GM21528 (cell line): ENCODE data around the gene RNASE2.
"Not testable (repeated sequence)": the region's sequence is repeated elsewhere in the genome, so short reads cannot be mapped to it uniquely, and the experiment has no call there.

Experiments used
- ATAC-seq: cut with Tn5 transposase; IDR thresholded peaks from one replicate; pipeline ENCODE4 v1.9.1; 2021; ENCODE audit warnings: mild to moderate bottlenecking, moderate library complexity; ENCODE audit not compliant: unreplicated experiment, low FRiP score

The RNASE2 gene

GRCh38 chr14:20954736-20955537, at the start of gene RNASE2:
Gene RNASE2 (plus strand): TSS chr14:20955487. CDS start chr14:20955772, 285 bp downstream.
- ATAC-seq = not testable (repeated sequence)

- no peak for ATAC-seq
Observed at GRCh38 chr14:20905676-20906075, 49.6 kb upstream of the RNASE2 start.

- no peak for ATAC-seq
Observed at GRCh38 chr14:20907214-20907613, 48.1 kb upstream of the RNASE2 start.

- ATAC-seq = not testable (repeated sequence)
Observed at GRCh38 chr14:20910822-20911221, 44.5 kb upstream of the RNASE2 start.

GRCh38 chr14:20919038-20919756, 36.1 kb upstream of the RNASE2 start:
- ATAC-seq = not testable (repeated sequence)

- not testable (repeated sequence) for ATAC-seq
Observed at GRCh38 chr14:20923766-20924297, 31.5 kb upstream of the RNASE2 start.

- no peak for ATAC-seq
Observed at GRCh38 chr14:20934148-20934762, 21.0 kb upstream of the RNASE2 start.

- no peak for ATAC-seq
Observed at GRCh38 chr14:20935303-20935984, 19.8 kb upstream of the RNASE2 start.

- not testable (repeated sequence) for ATAC-seq
Observed at GRCh38 chr14:20945146-20945545, 10.1 kb upstream of the RNASE2 start.

- not testable (repeated sequence) for ATAC-seq
Observed at GRCh38 chr14:20946707-20947106, 8.6 kb upstream of the RNASE2 start.

GRCh38 chr14:20955538-20955873, 219 bp downstream of the RNASE2 start:
- ATAC-seq = not testable (repeated sequence)

GRCh38 chr14:20956376-20956976, 1.2 kb downstream of the RNASE2 start:
- no peak for ATAC-seq

GRCh38 chr14:20958946-20959345, 3.7 kb downstream of the RNASE2 start:
- ATAC-seq = not testable (repeated sequence)

- ATAC-seq = no peak
Observed at GRCh38 chr14:20969336-20969735, 14.0 kb downstream of the RNASE2 start.

- peak; percentile 11 for ATAC-seq
Observed at GRCh38 chr14:20970647-20970982, 15.3 kb downstream of the RNASE2 start.

GRCh38 chr14:20970983-20971704, 15.9 kb downstream of the RNASE2 start:
- ATAC-seq = peak; percentile 92

GRCh38 chr14:20971705-20972021, 16.4 kb downstream of the RNASE2 start:
- peak; percentile 32 for ATAC-seq

GRCh38 chr14:20973501-20973900, 18.2 kb downstream of the RNASE2 start:
- no peak for ATAC-seq

GRCh38 chr14:20976291-20976690, 21.0 kb downstream of the RNASE2 start:
- no peak for ATAC-seq

- no peak for ATAC-seq
Observed at GRCh38 chr14:20978687-20979086, 23.4 kb downstream of the RNASE2 start.
